Activated naive CD8-positive, alpha-beta T cell treated with anti-CD3 and anti-CD28 coated beads, Interleukin-2, amount 50 U/mL, for 24 hours (primary cell): ENCODE results near the gene EIF3B.
"Not testable (repeated sequence)": the region's sequence is repeated elsewhere in the genome, so short reads cannot be mapped to it uniquely, and the experiment has no call there.

Source experiments
- ATAC-seq: fragments of 150-1000 bp; cut with Tn5 transposase; one replicate; pipeline ENCODE4 v1.10.0; 2021
- DNase-seq: peaks from one replicate; pipeline ENCODE4 v3.0.0; 2021
- H3K27ac Mint-ChIP-seq: one replicate; pipeline ENCODE4 v1.8.0; 2021; ENCODE audit warnings: mild to moderate bottlenecking, mixed read lengths
- H3K27me3 Mint-ChIP-seq: one replicate; pipeline ENCODE4 v1.8.0; 2021; ENCODE audit warnings: mixed read lengths
- H3K36me3 Mint-ChIP-seq: one replicate; pipeline ENCODE4 v1.8.0; 2021; ENCODE audit warnings: low read depth, mixed read lengths
- H3K4me1 Mint-ChIP-seq: one replicate; pipeline ENCODE4 v1.8.0; 2021; ENCODE audit warnings: mixed read lengths
- H3K4me3 Mint-ChIP-seq: one replicate; pipeline ENCODE4 v1.8.0; 2021; ENCODE audit warnings: mild to moderate bottlenecking, moderate library complexity, mixed read lengths
- H3K9me3 Mint-ChIP-seq: one replicate; pipeline ENCODE4 v1.8.0; 2021; ENCODE audit warnings: mixed read lengths

Gene EIF3B

GRCh38 chr7:2354186-2354938 is at the start of gene EIF3B:
Gene EIF3B (plus strand): TSS chr7:2354827. CDS start chr7:2354922, 95 bp downstream.
- Mint-ChIP-seq H3K27me3 (peaks cover 3% of the 10 kb centered on the region), H3K36me3 (peaks cover 36% of the 10 kb centered on the region), H3K4me3 (peak within 1 kb of the TSS; percentile 89), H3K27ac (peak within 1 kb of the TSS; percentile 100), H3K9me3 (no peaks in the 10 kb centered on the region), H3K4me1 (peaks cover 44% of the 10 kb centered on the region)
- ATAC-seq = peak; percentile 89
- DNase-seq = peak; percentile 85

GRCh38 chr7:2305258-2305657 is 49.4 kb upstream of the EIF3B start:
- not testable (repeated sequence) for H3K4me3 Mint-ChIP-seq, H3K27me3 Mint-ChIP-seq

GRCh38 chr7:2306688-2307087 is 47.9 kb upstream of the EIF3B start:
- ATAC-seq (no peak), DNase-seq (no peak)
- no peak overlapping the region for H3K27ac Mint-ChIP-seq
- peaks cover 15% of the 10 kb centered on the region for H3K4me1 Mint-ChIP-seq
- peaks cover 11% of the 10 kb centered on the region for H3K36me3 Mint-ChIP-seq
- no peaks in the 10 kb centered on the region for H3K9me3 Mint-ChIP-seq
- H3K27me3 Mint-ChIP-seq = no peaks in the 10 kb centered on the region
- H3K4me3 Mint-ChIP-seq = peak overlapping the region; percentile 65

More at GRCh38 chr7:2305258-2305657, 49.4 kb upstream of the EIF3B start:
- DNase-seq, ATAC-seq, H3K27ac Mint-ChIP-seq, H3K9me3 Mint-ChIP-seq: not testable (repeated sequence)
- H3K36me3 Mint-ChIP-seq = peaks cover 11% of the 10 kb centered on the region
- H3K4me1 Mint-ChIP-seq = peaks cover 27% of the 10 kb centered on the region

- DNase-seq = no peak
- ATAC-seq = peak; percentile 34
- H3K36me3 Mint-ChIP-seq = peaks cover 12% of the 10 kb centered on the region
- H3K27me3 Mint-ChIP-seq = no peaks in the 10 kb centered on the region
- H3K4me1 Mint-ChIP-seq = peaks cover 23% of the 10 kb centered on the region
- no peaks in the 10 kb centered on the region for H3K9me3 Mint-ChIP-seq
- H3K4me3 Mint-ChIP-seq = peak overlapping the region; percentile 66
- H3K27ac Mint-ChIP-seq = peak overlapping the region; percentile 76
Measured at GRCh38 chr7:2307690-2308107, 46.9 kb upstream of the EIF3B start.

GRCh38 chr7:2309889-2310331 is 44.7 kb upstream of the EIF3B start:
- no peak for DNase-seq
- Mint-ChIP-seq H3K27ac (no peak overlapping the region), H3K9me3 (no peaks in the 10 kb centered on the region), H3K4me1 (peaks cover 28% of the 10 kb centered on the region), H3K27me3 (no peaks in the 10 kb centered on the region), H3K4me3 (no peak overlapping the region), H3K36me3 (peaks cover 12% of the 10 kb centered on the region)
- ATAC-seq = no peak

- Mint-ChIP-seq H3K4me1 (peaks cover 22% of the 10 kb centered on the region), H3K27ac (peak overlapping the region; percentile 20), H3K4me3 (no peak overlapping the region), H3K27me3 (no peaks in the 10 kb centered on the region), H3K9me3 (no peaks in the 10 kb centered on the region), H3K36me3 (peaks cover 12% of the 10 kb centered on the region)
- DNase-seq = no peak
- peak; percentile 20 for ATAC-seq
Measured at GRCh38 chr7:2312267-2312929, 42.2 kb upstream of the EIF3B start.

GRCh38 chr7:2313450-2314208 is 41.0 kb upstream of the EIF3B start:
- Mint-ChIP-seq H3K4me1 (peaks cover 18% of the 10 kb centered on the region), H3K4me3 (no peak overlapping the region), H3K27me3 (no peaks in the 10 kb centered on the region), H3K36me3 (peaks cover 8% of the 10 kb centered on the region), H3K27ac (peak overlapping the region; percentile 82), H3K9me3 (no peaks in the 10 kb centered on the region)
- ATAC-seq (peak; percentile 17), DNase-seq (no peak)

GRCh38 chr7:2314209-2314955 is 40.2 kb upstream of the EIF3B start, which contains the start of gene SNX8:
Gene SNX8 (minus strand): TSS chr7:2314441. CDS start chr7:2314421, 20 bp downstream.
- no peaks in the 10 kb centered on the region for H3K9me3 Mint-ChIP-seq
- H3K4me1 Mint-ChIP-seq = peaks cover 18% of the 10 kb centered on the region
- DNase-seq = peak; percentile 98
- no peaks in the 10 kb centered on the region for H3K27me3 Mint-ChIP-seq
- H3K4me3 Mint-ChIP-seq = no peak within 1 kb of the TSS
- H3K36me3 Mint-ChIP-seq = peaks cover 8% of the 10 kb centered on the region
- peak within 1 kb of the TSS; percentile 82 for H3K27ac Mint-ChIP-seq
- peak; percentile 88 for ATAC-seq

- DNase-seq, ATAC-seq, H3K27ac Mint-ChIP-seq, H3K27me3 Mint-ChIP-seq, H3K9me3 Mint-ChIP-seq, H3K4me3 Mint-ChIP-seq, H3K36me3 Mint-ChIP-seq: not testable (repeated sequence)
- peaks cover 18% of the 10 kb centered on the region for H3K4me1 Mint-ChIP-seq
Measured at GRCh38 chr7:2314956-2315530, 39.6 kb upstream of the EIF3B start.

GRCh38 chr7:2315787-2316186 is 38.8 kb upstream of the EIF3B start:
- H3K4me1 Mint-ChIP-seq = peaks cover 18% of the 10 kb centered on the region
- DNase-seq = no peak
- H3K36me3 Mint-ChIP-seq = peaks cover 2% of the 10 kb centered on the region
- no peak for ATAC-seq
- H3K9me3 Mint-ChIP-seq = no peaks in the 10 kb centered on the region
- no peak overlapping the region for H3K27ac Mint-ChIP-seq
- H3K27me3 Mint-ChIP-seq = no peaks in the 10 kb centered on the region
- no peak overlapping the region for H3K4me3 Mint-ChIP-seq

GRCh38 chr7:2316578-2316977 is 38.0 kb upstream of the EIF3B start:
- Mint-ChIP-seq H3K4me3 (no peak overlapping the region), H3K9me3 (no peaks in the 10 kb centered on the region), H3K36me3 (peaks cover 2% of the 10 kb centered on the region), H3K4me1 (peaks cover 16% of the 10 kb centered on the region), H3K27ac (no peak overlapping the region), H3K27me3 (no peaks in the 10 kb centered on the region)
- ATAC-seq (no peak), DNase-seq (no peak)

- Mint-ChIP-seq H3K4me1 (peaks cover 7% of the 10 kb centered on the region), H3K4me3 (no peak overlapping the region), H3K27me3 (no peaks in the 10 kb centered on the region), H3K36me3 (no peaks in the 10 kb centered on the region), H3K27ac (peak overlapping the region; percentile 2), H3K9me3 (no peaks in the 10 kb centered on the region)
- ATAC-seq (no peak), DNase-seq (no peak)
Measured at GRCh38 chr7:2317556-2318293, 36.9 kb upstream of the EIF3B start.

- no peaks in the 10 kb centered on the region for H3K9me3 Mint-ChIP-seq
- DNase-seq = no peak
- H3K27me3 Mint-ChIP-seq = peaks cover 4% of the 10 kb centered on the region
- H3K27ac Mint-ChIP-seq = no peak overlapping the region
- H3K4me3 Mint-ChIP-seq = no peak overlapping the region
- H3K36me3 Mint-ChIP-seq = no peaks in the 10 kb centered on the region
- no peak for ATAC-seq
- H3K4me1 Mint-ChIP-seq = peaks cover 4% of the 10 kb centered on the region
Measured at GRCh38 chr7:2321020-2321419, 33.6 kb upstream of the EIF3B start.
